PC-3 (cell line): Measurements from ENCODE around the gene ZAP70. TPM values are rescaled to one million over a fixed set of nuclear protein-coding genes. Genes with fewer than 3 reads are reported as not detected.
"Not testable (repeated sequence)": the region's sequence is repeated elsewhere in the genome, so short reads cannot be mapped to it uniquely, and the experiment has no call there.

Experiments
- ATAC-seq: fragments of 200-7000 bp; cut with Tn5 transposase; 2 replicates; pipeline ENCODE4 v1.9.1; 2020; ENCODE audit warnings: mild to moderate bottlenecking, moderate library complexity
- BruUV-seq: library from RNA; stranded (reverse); fragments of 400-500 nt; replicated peaks from 2 replicates; lab custom pipeline; 2021; lab: Mats Ljungman, UMichigan
- CTCF ChIA-PET: fragments of 300-600 bp; sonication (Branson Sonifier 250); formaldehyde crosslinking; loops from one replicate; lab custom pipeline; 2022; ENCODE audit warnings: antibody characterized with exemption; lab: Charles Lee
- POLR2A ChIA-PET: fragments of 300-600 bp; sonication (Branson Sonifier 250); formaldehyde crosslinking; loops from one replicate; lab custom pipeline; 2022; ENCODE audit warnings: antibody characterized with exemption; ENCODE audit not compliant: unreplicated experiment; lab: Charles Lee
- DNase-seq: peaks from one replicate; pipeline ENCODE4 v3.0.0-alpha.2; 2015
- H2AFZ ChIP-seq: fragments of 300-600 bp; sonication (generic); 2 replicates; pipeline ENCODE4 v1.6.0; 2016; ENCODE audit warnings: antibody characterized with exemption, low read length
- H3F3A ChIP-seq: fragments of 300-600 bp; sonication (generic); one replicate; pipeline ENCODE4 v1.6.0; 2017; ENCODE audit warnings: antibody characterized with exemption, low read length, control low read depth, mild to moderate bottlenecking; ENCODE audit not compliant: unreplicated experiment
- H3K27ac ChIP-seq: fragments of 300-600 bp; sonication (generic); 2 replicates; pipeline ENCODE4 v1.5.1; 2016; ENCODE audit warnings: mild to moderate bottlenecking, low read length
- H3K27me3 ChIP-seq: fragments of 300-600 bp; sonication (generic); 2 replicates; pipeline ENCODE4 v1.6.1; 2016; ENCODE audit warnings: low read length, mixed read lengths
- H3K36me3 ChIP-seq: fragments of 300-600 bp; sonication (generic); 2 replicates; pipeline ENCODE4 v1.6.1; 2016; ENCODE audit warnings: low read depth, mixed run types, low read length, mixed read lengths
- H3K4me1 ChIP-seq: fragments of 300-600 bp; sonication (generic); 2 replicates; pipeline ENCODE4 v1.5.1; 2016; ENCODE audit warnings: low read length; ENCODE audit not compliant: insufficient read depth
- H3K4me2 ChIP-seq: fragments of 300-600 bp; sonication (generic); 2 replicates; pipeline ENCODE4 v1.6.0; 2016; ENCODE audit warnings: low read length
- H3K4me3 ChIP-seq: fragments of 300-600 bp; sonication (generic); 2 replicates; pipeline ENCODE4 v1.5.1; 2016; ENCODE audit warnings: mild to moderate bottlenecking, low read length, mixed read lengths
- H3K79me2 ChIP-seq: fragments of 300-600 bp; sonication (generic); 2 replicates; pipeline ENCODE4 v1.6.1; 2017; ENCODE audit warnings: low read length, mixed read lengths
- H3K9ac ChIP-seq: fragments of 300-600 bp; sonication (generic); 2 replicates; pipeline ENCODE4 v1.6.0; 2016; ENCODE audit warnings: mild to moderate bottlenecking, low read length
- H3K9me2 ChIP-seq: fragments of 300-600 bp; sonication (generic); replicated peaks from 2 replicates; pipeline ENCODE4 v1.6.1; 2016; ENCODE audit warnings: mixed run types, low read length, mixed read lengths
- H3K9me3 ChIP-seq: fragments of 300-600 bp; sonication (generic); 2 replicates; pipeline ENCODE4 v1.6.1; 2016; ENCODE audit warnings: low read length, mixed read lengths
- H4K20me1 ChIP-seq: fragments of 300-600 bp; sonication (generic); 2 replicates; pipeline ENCODE4 v1.6.1; 2016; ENCODE audit warnings: low read length, mixed read lengths
- EZH2 ChIP-seq: fragments of 300-600 bp; sonication (generic); IDR thresholded peaks from one replicate; pipeline ENCODE4 v1.6.1; 2017; ENCODE audit warnings: antibody characterized with exemption, mild to moderate bottlenecking, low read length; ENCODE audit not compliant: unreplicated experiment
- EZH2phosphoT487 ChIP-seq: fragments of 300-600 bp; sonication (generic); IDR thresholded peaks from 2 replicates; pipeline ENCODE4 v1.6.1; 2018; ENCODE audit warnings: mild to moderate bottlenecking, antibody characterized with exemption, low read length, borderline replicate concordance
- intact Hi-C: fragments of 100-400 bp; cut with micrococcal nuclease; formaldehyde crosslinking; loops from 2 replicates; pipeline ENCODE4 v1.9.0; 2023
- total RNA-seq: library from RNA; depleted of rRNA; stranded (reverse); fragments of >200 nt; gene quantifications from 2 replicates; pipeline ENCODE4 v1.2.3, GENCODE V29; 2014
- TF ChIP-seq, protein P1 (sequence below): fragments of 300-600 bp; sonication (generic); conservative IDR thresholded peaks from 2 replicates; pipeline ENCODE4 v1.5.1; 2017; ENCODE audit warnings: antibody characterized with exemption, low read depth, mild to moderate bottlenecking, low read length

The ZAP70 gene
- total RNA-seq, 1 experiment from 2014 or later, result not detected

DNA sequence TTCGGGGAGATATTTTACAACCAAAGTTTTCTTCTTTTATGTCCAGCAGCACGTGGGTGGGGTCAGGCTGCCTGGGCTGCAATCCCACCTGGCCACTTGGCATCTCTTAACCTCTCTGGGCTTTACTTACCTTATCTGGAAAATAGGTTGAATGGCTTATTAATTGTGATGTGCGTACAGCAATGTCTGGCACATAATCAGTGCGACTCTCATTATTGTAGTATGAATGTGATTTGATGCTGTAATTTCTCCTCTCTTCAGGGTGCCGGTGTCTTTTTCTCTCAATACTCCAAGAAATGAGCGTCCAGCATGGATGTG lies 2.0 kb upstream of the ZAP70 start:
- TF ChIP-seq, protein P1, sequence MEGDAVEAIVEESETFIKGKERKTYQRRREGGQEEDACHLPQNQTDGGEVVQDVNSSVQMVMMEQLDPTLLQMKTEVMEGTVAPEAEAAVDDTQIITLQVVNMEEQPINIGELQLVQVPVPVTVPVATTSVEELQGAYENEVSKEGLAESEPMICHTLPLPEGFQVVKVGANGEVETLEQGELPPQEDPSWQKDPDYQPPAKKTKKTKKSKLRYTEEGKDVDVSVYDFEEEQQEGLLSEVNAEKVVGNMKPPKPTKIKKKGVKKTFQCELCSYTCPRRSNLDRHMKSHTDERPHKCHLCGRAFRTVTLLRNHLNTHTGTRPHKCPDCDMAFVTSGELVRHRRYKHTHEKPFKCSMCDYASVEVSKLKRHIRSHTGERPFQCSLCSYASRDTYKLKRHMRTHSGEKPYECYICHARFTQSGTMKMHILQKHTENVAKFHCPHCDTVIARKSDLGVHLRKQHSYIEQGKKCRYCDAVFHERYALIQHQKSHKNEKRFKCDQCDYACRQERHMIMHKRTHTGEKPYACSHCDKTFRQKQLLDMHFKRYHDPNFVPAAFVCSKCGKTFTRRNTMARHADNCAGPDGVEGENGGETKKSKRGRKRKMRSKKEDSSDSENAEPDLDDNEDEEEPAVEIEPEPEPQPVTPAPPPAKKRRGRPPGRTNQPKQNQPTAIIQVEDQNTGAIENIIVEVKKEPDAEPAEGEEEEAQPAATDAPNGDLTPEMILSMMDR, result no peak
- no peak for TF ChIP-seq EZH2
- no peak for TF ChIP-seq EZH2phosphoT487
- no peaks in the 10 kb centered on the region for H4K20me1 ChIP-seq
- no peaks in the 10 kb centered on the region for H3K27me3 ChIP-seq
- no peak overlapping the region for H3K4me2 ChIP-seq
- H3K79me2 ChIP-seq, result no peaks in the 10 kb centered on the region
- H3K4me1 ChIP-seq, result no peaks in the 10 kb centered on the region
- no peak overlapping the region for H3K4me3 ChIP-seq
- H3K9me2 ChIP-seq, result no peaks in the 10 kb centered on the region
- DNase-seq (no peak), ATAC-seq (no peak)
- intact Hi-C loops, result no loop called here
- H3K9me3 ChIP-seq, result no peaks in the 10 kb centered on the region
- no TSS peak for BruUV-seq
- H2AFZ ChIP-seq, result no peak overlapping the region
- no peak overlapping the region for H3K9ac ChIP-seq
- POLR2A ChIA-PET, result no interaction called here
- no peaks in the 10 kb centered on the region for H3F3A ChIP-seq
- no peaks in the 10 kb centered on the region for H3K36me3 ChIP-seq
- H3K27ac ChIP-seq, result no peak overlapping the region
- CTCF ChIA-PET, result no interaction called here

GRCh38 chr2:97712175-97712574 lies 1.2 kb upstream of the ZAP70 start:
- H3K4me2 ChIP-seq, H3K9me2 ChIP-seq, H3K4me3 ChIP-seq, H3F3A ChIP-seq, H3K27ac ChIP-seq, H3K36me3 ChIP-seq, POLR2A ChIA-PET, H3K9ac ChIP-seq, H4K20me1 ChIP-seq, BruUV-seq, H3K9me3 ChIP-seq, H3K4me1 ChIP-seq, ATAC-seq, H3K79me2 ChIP-seq, intact Hi-C loops, H2AFZ ChIP-seq, H3K27me3 ChIP-seq, DNase-seq, CTCF ChIA-PET: not testable (repeated sequence)

- H3K9me3 ChIP-seq, result no peaks in the 10 kb centered on the region
- ChIA-PET POLR2A (no interaction called here), CTCF (no interaction called here)
- H2AFZ ChIP-seq, result no peak overlapping the region
- no peaks in the 10 kb centered on the region for H4K20me1 ChIP-seq
- ATAC-seq, result no peak
- no peaks in the 10 kb centered on the region for H3K4me1 ChIP-seq
- H3K79me2 ChIP-seq, result no peaks in the 10 kb centered on the region
- no peak overlapping the region for H3K9ac ChIP-seq
- no peaks in the 10 kb centered on the region for H3K9me2 ChIP-seq
- DNase-seq, result no peak
- no peak overlapping the region for H3K4me2 ChIP-seq
- TF ChIP-seq EZH2, result no peak
- TF ChIP-seq, protein P1, result no peak
- no peak for TF ChIP-seq EZH2phosphoT487
- no peak overlapping the region for H3K4me3 ChIP-seq
- intact Hi-C loops, result no loop called here
- no peaks in the 10 kb centered on the region for H3K36me3 ChIP-seq
- no peaks in the 10 kb centered on the region for H3K27me3 ChIP-seq
- H3K27ac ChIP-seq, result no peak overlapping the region
- H3F3A ChIP-seq, result no peaks in the 10 kb centered on the region
- no TSS peak for BruUV-seq
These were observed 582 bp upstream of the ZAP70 start for GRCh38 chr2:97712693-97713295.
